SK-N-SH treated with all-trans-retinoic acid at 6 μM for 48 hours (cell line): ENCODE measurements around the gene ANKRD7.
"Not testable (repeated sequence)": the region's sequence is repeated elsewhere in the genome, so short reads cannot be mapped to it uniquely, and the experiment has no call there.

Source experiments
- ATAC-seq: fragments of 200-7000 bp; cut with Tn5 transposase; 3 replicates; pipeline ENCODE4 v1.9.1; 2020; ENCODE audit warnings: mild to moderate bottlenecking, moderate library complexity
- ARNTL ChIP-seq: fragments of 450-650 bp; formaldehyde crosslinking; IDR thresholded peaks from 2 replicates; pipeline ENCODE4 v1.5.0; 2020; ENCODE audit warnings: low read depth, mild to moderate bottlenecking, moderate library complexity, borderline replicate concordance
- BACH2 ChIP-seq: fragments of 250-450 bp; sonication (Bioruptor Pico); IDR thresholded peaks from 2 replicates; pipeline ENCODE4 v1.9.0; 2021; ENCODE audit warnings: mild to moderate bottlenecking, borderline replicate concordance
- CREB5 ChIP-seq: fragments of 250-450 bp; sonication (Bioruptor Pico); IDR thresholded peaks from 2 replicates; pipeline ENCODE4 v1.5.1; 2020; ENCODE audit warnings: low read depth, mild to moderate bottlenecking, moderate library complexity
- CSDC2 ChIP-seq: fragments of 250-450 bp; sonication (Bioruptor Pico); IDR thresholded peaks from 2 replicates; pipeline ENCODE4 v1.5.0; 2020; ENCODE audit warnings: mild to moderate bottlenecking, moderate library complexity
- ESRRG ChIP-seq: fragments of 250-450 bp; sonication (Bioruptor Pico); IDR thresholded peaks from 2 replicates; pipeline ENCODE4 v1.6.1; 2021; ENCODE audit warnings: mild to moderate bottlenecking
- GLIS3 ChIP-seq: fragments of 250-450 bp; sonication (Bioruptor Pico); IDR thresholded peaks from 2 replicates; pipeline ENCODE4 v1.5.0; 2020; ENCODE audit warnings: mild to moderate bottlenecking, moderate library complexity
- OSR1 ChIP-seq: fragments of 250-450 bp; sonication (Bioruptor Pico); IDR thresholded peaks from 2 replicates; pipeline ENCODE4 v1.8.0; 2022; ENCODE audit warnings: moderate library complexity, mild to moderate bottlenecking, inconsistent platforms
- PATZ1 ChIP-seq: fragments of 250-450 bp; sonication (Bioruptor Pico); IDR thresholded peaks from 2 replicates; pipeline ENCODE4 v1.8.0; 2020; ENCODE audit warnings: mild to moderate bottlenecking, moderate library complexity, borderline replicate concordance
- PPARA ChIP-seq: fragments of 250-450 bp; sonication (Bioruptor Pico); IDR thresholded peaks from 2 replicates; pipeline ENCODE4 v1.5.0; 2020; ENCODE audit warnings: mild to moderate bottlenecking, borderline replicate concordance
- SNAI2 ChIP-seq: fragments of 250-450 bp; sonication (Bioruptor Pico); IDR thresholded peaks from 2 replicates; pipeline ENCODE4 v1.5.0; 2020; ENCODE audit warnings: mild to moderate bottlenecking, moderate library complexity
- TCF4 ChIP-seq: fragments of 250-450 bp; sonication (Bioruptor Pico); IDR thresholded peaks from 2 replicates; pipeline ENCODE4 v1.8.0; 2021; ENCODE audit warnings: mild to moderate bottlenecking, moderate library complexity, borderline replicate concordance
- TOX ChIP-seq: fragments of 250-450 bp; sonication (Bioruptor Pico); IDR thresholded peaks from 2 replicates; pipeline ENCODE4 v1.8.0; 2021; ENCODE audit warnings: mild to moderate bottlenecking, moderate library complexity, borderline replicate concordance
- ZFP3 ChIP-seq: fragments of 250-450 bp; sonication (Bioruptor Pico); IDR thresholded peaks from 2 replicates; pipeline ENCODE4 v1.5.0; 2020; ENCODE audit warnings: mild to moderate bottlenecking, moderate library complexity
- ZFP30 ChIP-seq: fragments of 450-650 bp; formaldehyde crosslinking; IDR thresholded peaks from 2 replicates; pipeline ENCODE4 v1.5.0; 2022; ENCODE audit warnings: mild to moderate bottlenecking, moderate library complexity
- ZNF565 ChIP-seq: fragments of 450-650 bp; formaldehyde crosslinking; conservative IDR thresholded peaks from 2 replicates; pipeline ENCODE4 v1.5.0; 2020; ENCODE audit warnings: low read depth, mild to moderate bottlenecking, moderate library complexity
- ZNF70 ChIP-seq: fragments of 450-650 bp; formaldehyde crosslinking; IDR thresholded peaks from 2 replicates; pipeline ENCODE4 v1.5.0; 2020; ENCODE audit warnings: mild to moderate bottlenecking, moderate library complexity
- TF ChIP-seq, protein P1 (sequence below): fragments of 250-450 bp; sonication (Bioruptor Pico); IDR thresholded peaks from 2 replicates; pipeline ENCODE4 v1.5.1; 2021; ENCODE audit warnings: mild to moderate bottlenecking, moderate library complexity

ANKRD7 gene

DNA sequence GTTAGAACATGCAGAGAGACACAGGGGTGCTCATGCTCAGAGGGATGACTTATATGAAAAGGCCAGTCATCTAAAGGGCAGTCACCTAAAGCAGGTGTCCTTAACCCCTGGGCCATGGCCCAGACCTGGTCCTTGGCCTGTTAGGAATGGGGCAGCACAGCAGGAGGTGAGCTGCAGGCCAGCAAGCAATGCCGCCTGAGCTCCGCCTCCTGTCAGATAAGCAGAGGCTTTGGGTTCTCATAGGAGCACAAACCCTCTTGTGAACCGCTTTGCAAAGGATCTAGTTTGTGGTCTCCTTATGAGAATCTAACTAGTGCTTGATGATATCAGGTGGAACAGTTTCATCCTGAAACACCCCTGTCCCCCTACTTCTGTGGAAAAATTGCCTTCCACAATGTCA is 14.5 kb downstream of the ANKRD7 start:
- no peak for ATAC-seq
- no peak for TF ChIP-seq SNAI2 (CRISPR knock-in tag)
- no peak for TF ChIP-seq PATZ1 (CRISPR knock-in tag)
- no peak for TF ChIP-seq ARNTL
- no peak for TF ChIP-seq ZFP3 (CRISPR knock-in tag)
- TF ChIP-seq CSDC2 = no peak
- TF ChIP-seq BACH2 (CRISPR knock-in tag) = no peak

GRCh38 chr7:118240320-118240719 is 15.8 kb downstream of the ANKRD7 start:
- not testable (repeated sequence) for ATAC-seq

DNA sequence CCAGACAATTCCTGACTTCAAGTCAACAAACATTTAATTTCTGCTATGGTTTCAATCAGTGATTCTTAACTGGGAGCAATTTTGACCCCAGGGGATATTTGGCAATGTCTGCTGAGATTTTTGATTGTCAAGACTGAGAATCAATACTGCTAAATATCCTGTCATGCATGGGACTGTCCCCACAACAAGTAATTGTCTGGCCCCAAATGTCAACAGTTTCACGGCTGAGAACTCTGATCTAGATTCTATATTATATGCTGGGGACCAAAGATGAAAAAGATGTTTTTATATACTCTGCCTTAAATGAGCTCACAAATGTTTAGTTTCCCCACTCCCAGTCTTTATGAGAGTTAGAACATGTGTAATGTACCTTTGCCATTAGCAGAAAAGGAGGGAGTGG is 19.2 kb downstream of the ANKRD7 start:
- no peak for TF ChIP-seq TOX (CRISPR knock-in tag)
- TF ChIP-seq ZFP30 (CRISPR knock-in tag) = no peak
- no peak for TF ChIP-seq GLIS3 (CRISPR knock-in tag)
- no peak for TF ChIP-seq CSDC2
- no peak for TF ChIP-seq ZFP3 (CRISPR knock-in tag)
- ATAC-seq = no peak

- ATAC-seq = no peak; the same call in 2 of the 3 replicates
- TF ChIP-seq PATZ1 (CRISPR knock-in tag) (no peak), SNAI2 (CRISPR knock-in tag) (no peak), TOX (CRISPR knock-in tag) (no peak), OSR1 (CRISPR knock-in tag) (no peak), ZFP3 (CRISPR knock-in tag) (no peak), ZNF70 (CRISPR knock-in tag) (no peak), CREB5 (no peak), PPARA (CRISPR knock-in tag) (no peak)
- TF ChIP-seq, protein P1, sequence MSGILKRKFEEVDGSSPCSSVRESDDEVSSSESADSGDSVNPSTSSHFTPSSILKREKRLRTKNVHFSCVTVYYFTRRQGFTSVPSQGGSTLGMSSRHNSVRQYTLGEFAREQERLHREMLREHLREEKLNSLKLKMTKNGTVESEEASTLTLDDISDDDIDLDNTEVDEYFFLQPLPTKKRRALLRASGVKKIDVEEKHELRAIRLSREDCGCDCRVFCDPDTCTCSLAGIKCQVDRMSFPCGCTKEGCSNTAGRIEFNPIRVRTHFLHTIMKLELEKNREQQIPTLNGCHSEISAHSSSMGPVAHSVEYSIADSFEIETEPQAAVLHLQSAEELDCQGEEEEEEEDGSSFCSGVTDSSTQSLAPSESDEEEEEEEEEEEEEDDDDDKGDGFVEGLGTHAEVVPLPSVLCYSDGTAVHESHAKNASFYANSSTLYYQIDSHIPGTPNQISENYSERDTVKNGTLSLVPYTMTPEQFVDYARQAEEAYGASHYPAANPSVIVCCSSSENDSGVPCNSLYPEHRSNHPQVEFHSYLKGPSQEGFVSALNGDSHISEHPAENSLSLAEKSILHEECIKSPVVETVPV = no peak
Observed at GRCh38 chr7:118245267-118246040, 20.9 kb downstream of the ANKRD7 start.

- peak; percentile 70 for ATAC-seq
- no peak for TF ChIP-seq PATZ1 (CRISPR knock-in tag)
- TF ChIP-seq ARNTL = no peak
- TF ChIP-seq TCF4 (CRISPR knock-in tag) = no peak
- no peak for TF ChIP-seq ZNF565 (CRISPR knock-in tag)
- no peak for TF ChIP-seq GLIS3 (CRISPR knock-in tag)
- TF ChIP-seq ZNF70 (CRISPR knock-in tag) = no peak
- TF ChIP-seq, protein P1 = no peak
- TF ChIP-seq TOX (CRISPR knock-in tag) = no peak
- TF ChIP-seq ESRRG (CRISPR knock-in tag) = no peak
Observed at GRCh38 chr7:118250860-118251494, 26.5 kb downstream of the ANKRD7 start.
